GM12865 (cell line): ENCODE data around the gene SRP14.
"Not testable (repeated sequence)": the region's sequence is repeated elsewhere in the genome, so short reads cannot be mapped to it uniquely, and the experiment has no call there.

Experiments
- DNase-seq: peaks from one replicate; pipeline ENCODE4 v3.0.0; 2010; ENCODE audit warnings: low read depth
- H3K4me3 ChIP-seq: 2 replicates; pipeline ENCODE4 v1.5.1; 2011; ENCODE audit warnings: mild to moderate bottlenecking, low read depth, low read length, control low read depth
- CTCF ChIP-seq: IDR thresholded peaks from 2 replicates; pipeline ENCODE4 v1.5.1; 2011; ENCODE audit warnings: low read length, control low read depth, low read depth, inconsistent platforms; ENCODE audit not compliant: insufficient read depth; ENCODE audit errors: missing control alignments

The SRP14 gene

GRCh38 chr15:40042791-40043320, 3.9 kb upstream of the SRP14 start:
- no peak for TF ChIP-seq CTCF
- no peak for DNase-seq
- no peak overlapping the region for H3K4me3 ChIP-seq

GRCh38 chr15:40040770-40041169, 1.8 kb upstream of the SRP14 start:
- no peak for DNase-seq
- TF ChIP-seq CTCF = no peak
- H3K4me3 ChIP-seq = no peak overlapping the region

- H3K4me3 ChIP-seq = peak overlapping the region; percentile 74
- no peak for DNase-seq
- no peak for TF ChIP-seq CTCF
Observed at GRCh38 chr15:40040293-40040635, 1.3 kb upstream of the SRP14 start.

GRCh38 chr15:40038275-40038637, 725 bp downstream of the SRP14 start:
- H3K4me3 ChIP-seq = peak overlapping the region; percentile 74
- DNase-seq = no peak

GRCh38 chr15:40037721-40038120, 1.3 kb downstream of the SRP14 start:
- DNase-seq = no peak
- no peak for TF ChIP-seq CTCF
- H3K4me3 ChIP-seq = peak overlapping the region; percentile 74

More at GRCh38 chr15:40038275-40038637, 725 bp downstream of the SRP14 start:
- no peak for TF ChIP-seq CTCF

- DNase-seq, H3K4me3 ChIP-seq: not testable (repeated sequence)
Observed at GRCh38 chr15:40035182-40035581, 3.8 kb downstream of the SRP14 start.

- no peak for DNase-seq
- no peak for TF ChIP-seq CTCF
- no peak overlapping the region for H3K4me3 ChIP-seq
Observed at GRCh38 chr15:40034186-40034946, 4.6 kb downstream of the SRP14 start.
